Uterus (tissue), 4 donors: ENCODE results near the gene TMF1. TPM values are rescaled to one million over a fixed set of nuclear protein-coding genes. Genes with fewer than 3 reads are reported as not detected.

ENCODE experiments used
- DNase-seq, 2 donors: peaks; one replicate each; pipeline ENCODE4 v3.0.0-alpha.2; 2019 to 2020
- H3K27ac ChIP-seq, 2 donors: fragments of 200-600 bp; sonication (generic); 1 replicate in 1 of 2; 2 replicates in 1 of 2; pipeline ENCODE4 v1.5.1; 2016 to 2018
- H3K27me3 ChIP-seq, 2 donors: fragments of 200-600 bp; sonication (generic); one replicate each; pipeline ENCODE4 v1.5.1; 2018 to 2019; ENCODE audit warnings: control low read depth in 1 of 2
- H3K36me3 ChIP-seq, 2 donors: fragments of 200-600 bp; sonication (generic); one replicate each; pipeline ENCODE4 v1.5.1; 2019; ENCODE audit warnings: control low read depth in 1 of 2
- H3K4me1 ChIP-seq, 2 donors: fragments of 200-600 bp; sonication (generic); one replicate each; pipeline ENCODE4 v1.5.1; 2018 to 2019; ENCODE audit warnings: control low read depth in 1 of 2
- H3K4me3 ChIP-seq, 2 donors: fragments of 200-600 bp; sonication (generic); 1 replicate in 1 of 2; 2 replicates in 1 of 2; pipeline ENCODE4 v1.5.1; 2018 to 2019; ENCODE audit warnings: mild to moderate bottlenecking in 1 of 2
- H3K9me3 ChIP-seq, 2 donors: fragments of 200-600 bp; sonication (generic); one replicate each; pipeline ENCODE4 v1.5.1; 2019; ENCODE audit warnings: control low read depth in 1 of 2
- CTCF ChIP-seq, 4 experiments: fragments of 200-600 bp in 2 of 4; fragments of 450-650 bp in 2 of 4; sonication (generic) in 2 of 4; IDR thresholded peaks; one replicate each; pipeline ENCODE4 v1.5.1; 2016 to 2019; ENCODE audit warnings: antibody characterized with exemption in 4 of 4, mild to moderate bottlenecking in 2 of 4, moderate library complexity in 1 of 4
- POLR2A ChIP-seq, 2 donors: fragments of 450-650 bp; IDR thresholded peaks; one replicate each; pipeline ENCODE4 v1.6.1; 2016; ENCODE audit warnings: antibody characterized with exemption in 2 of 2, mild to moderate bottlenecking in 1 of 2, moderate library complexity in 1 of 2
- intact Hi-C: fragments of 100-400 bp; cut with DNase I; formaldehyde crosslinking; loops from one replicate; pipeline ENCODE4 v1.15.1; 2023; ENCODE audit warnings: low total_unique reads
- total RNA-seq, 4 donors: library from RNA; depleted of rRNA in 3 of 4; stranded (reverse); fragments of >200 nt in 3 of 4; gene quantifications; one replicate each; pipeline versions ENCODE4 v1.1.0 to v1.2.4, GENCODE V29; 2014 to 2023
- donor health status: DM: yes; HTN: yes; CAD: no.

Gene TMF1
- total RNA-seq, 4 donors from 2014 or later, result 24.1 to 69.3 (median 44.9) TPM

GRCh38 chr3:68987322-68987721, 64.8 kb downstream of the TMF1 start:
- no peak for DNase-seq
- Histone ChIP-seq H3K27ac (no peak overlapping the region), H3K36me3 (no peaks in the 10 kb centered on the region), H3K9me3 (no peaks in the 10 kb centered on the region), H3K4me1 (no peaks in the 10 kb centered on the region), H3K4me3 (no peak overlapping the region), H3K27me3 (no peaks in the 10 kb centered on the region)
- intact Hi-C loops, result no loop called here
- no peak for TF ChIP-seq POLR2A (IDR thresholded peaks at IDR 0.05)
- no peak for TF ChIP-seq CTCF (IDR thresholded peaks at IDR 0.05)

GRCh38 chr3:68986496-68987208, 65.5 kb downstream of the TMF1 start:
- TF ChIP-seq CTCF (IDR thresholded peaks at IDR 0.05) (no peak), POLR2A (IDR thresholded peaks at IDR 0.05) (no peak)
- Histone ChIP-seq H3K4me3 (no peak overlapping the region), H3K9me3 (no peaks in the 10 kb centered on the region), H3K27ac (no peak overlapping the region), H3K36me3 (no peaks in the 10 kb centered on the region), H3K4me1 (no peaks in the 10 kb centered on the region), H3K27me3 (no peaks in the 10 kb centered on the region)
- intact Hi-C loops, result no loop called here
- no peak for DNase-seq

- no peaks in the 10 kb centered on the region for H3K4me1 ChIP-seq
- TF ChIP-seq CTCF (IDR thresholded peaks at IDR 0.05), result no peak
- TF ChIP-seq POLR2A (IDR thresholded peaks at IDR 0.05), result no peak
- H3K27ac ChIP-seq, result no peak overlapping the region
- no peaks in the 10 kb centered on the region for H3K27me3 ChIP-seq
- intact Hi-C loops, result no loop called here
- H3K4me3 ChIP-seq, result no peak overlapping the region
- no peaks in the 10 kb centered on the region for H3K9me3 ChIP-seq
- DNase-seq, result no peak
- H3K36me3 ChIP-seq, result no peaks in the 10 kb centered on the region
Measured at GRCh38 chr3:68985146-68985790, 66.9 kb downstream of the TMF1 start.

GRCh38 chr3:68984011-68984530, 68.1 kb downstream of the TMF1 start:
- H3K9me3 ChIP-seq, result no peaks in the 10 kb centered on the region
- DNase-seq, result no peak
- H3K4me1 ChIP-seq, result no peaks in the 10 kb centered on the region
- TF ChIP-seq CTCF (IDR thresholded peaks at IDR 0.05), result no peak
- TF ChIP-seq POLR2A (IDR thresholded peaks at IDR 0.05), result no peak
- H3K4me3 ChIP-seq, result no peak overlapping the region
- no peaks in the 10 kb centered on the region for H3K27me3 ChIP-seq
- intact Hi-C loops, result no loop called here
- no peaks in the 10 kb centered on the region for H3K36me3 ChIP-seq
- H3K27ac ChIP-seq, result no peak overlapping the region

- no peak for TF ChIP-seq CTCF (IDR thresholded peaks at IDR 0.05)
- no peak for TF ChIP-seq POLR2A (IDR thresholded peaks at IDR 0.05)
- no peaks in the 10 kb centered on the region for H3K27me3 ChIP-seq
- no peaks in the 10 kb centered on the region for H3K36me3 ChIP-seq
- no peak for DNase-seq
- H3K9me3 ChIP-seq, result no peaks in the 10 kb centered on the region
- intact Hi-C loops, result no loop called here
- no peak overlapping the region for H3K27ac ChIP-seq
- no peaks in the 10 kb centered on the region for H3K4me1 ChIP-seq
- no peak overlapping the region for H3K4me3 ChIP-seq
Measured at GRCh38 chr3:68977486-68978167, 74.5 kb downstream of the TMF1 start.
